Activated naive CD4-positive, alpha-beta T cell treated with anti-CD3 and anti-CD28 coated beads, Interleukin-2, amount 50 U/mL, for 72 hours (primary cell): ENCODE data around the gene ARL14. TPM values are rescaled to one million over a fixed set of nuclear protein-coding genes. Genes with fewer than 3 reads are reported as not detected.
A peak's percentile ranks its signal among the peaks of the same experiment; 100 is the strongest.

Experiments
- ATAC-seq, 2 donors: fragments of 150-1000 bp; cut with Tn5 transposase; 2 replicates each; pipeline ENCODE4 v1.10.0; 2021; ENCODE audit warnings: mild to moderate bottlenecking in 2 of 2, moderate library complexity in 2 of 2
- DNase-seq, 2 donors: peaks; one replicate each; pipeline ENCODE4 v3.0.0; 2021 to 2022; ENCODE audit warnings: low spot score in 2 of 2
- H3K27ac Mint-ChIP-seq, 2 donors: one replicate each; pipeline ENCODE4 v1.8.0; 2022; ENCODE audit warnings: mild to moderate bottlenecking in 2 of 2, mixed read lengths in 2 of 2
- H3K36me3 Mint-ChIP-seq, 2 donors: one replicate each; pipeline ENCODE4 v1.8.0; 2022; ENCODE audit warnings: mixed read lengths in 2 of 2
- H3K9me3 Mint-ChIP-seq, 2 donors: one replicate each; pipeline ENCODE4 v1.8.0; 2022; ENCODE audit warnings: mixed read lengths in 2 of 2
- total RNA-seq, 2 donors: library from RNA; stranded (reverse); gene quantifications; one replicate each; pipeline ENCODE4 v1.2.3, GENCODE V29; 2022

The ARL14 gene
- not detected for total RNA-seq

GRCh38 chr3:160676547-160677303 lies at the start of gene ARL14:
Gene ARL14, plus strand, starts transcription at chr3:160677160. Its CDS starts 187 bp downstream, at chr3:160677347.
- ATAC-seq (peak; percentile 34 to 63), DNase-seq (no peak)
- no peaks in the 10 kb centered on the region for H3K9me3 Mint-ChIP-seq
- no peaks in the 10 kb centered on the region for H3K36me3 Mint-ChIP-seq
- H3K27ac Mint-ChIP-seq: no peak within 1 kb of the TSS

GRCh38 chr3:160629491-160629890 lies 47.5 kb upstream of the ARL14 start:
- H3K36me3 Mint-ChIP-seq: no peaks in the 10 kb centered on the region
- no peak for ATAC-seq

GRCh38 chr3:160633361-160634083 lies 43.4 kb upstream of the ARL14 start:
- ATAC-seq: no peak

More at GRCh38 chr3:160629491-160629890, 47.5 kb upstream of the ARL14 start:
- DNase-seq: no peak
- H3K9me3 Mint-ChIP-seq: no peaks in the 10 kb centered on the region
- H3K27ac Mint-ChIP-seq: no peak overlapping the region

GRCh38 chr3:160635213-160635612 lies 41.7 kb upstream of the ARL14 start:
- H3K27ac Mint-ChIP-seq: no peak overlapping the region
- DNase-seq (no peak), ATAC-seq (no peak)
- no peaks in the 10 kb centered on the region for H3K9me3 Mint-ChIP-seq
- no peaks in the 10 kb centered on the region for H3K36me3 Mint-ChIP-seq

More at GRCh38 chr3:160633361-160634083, 43.4 kb upstream of the ARL14 start:
- Mint-ChIP-seq H3K27ac (no peak overlapping the region), H3K36me3 (no peaks in the 10 kb centered on the region), H3K9me3 (no peaks in the 10 kb centered on the region)
- no peak for DNase-seq

- ATAC-seq: no peak
- Mint-ChIP-seq H3K27ac (no peak overlapping the region), H3K9me3 (no peaks in the 10 kb centered on the region), H3K36me3 (no peaks in the 10 kb centered on the region)
- DNase-seq: no peak
These were observed 39.9 kb upstream of the ARL14 start for GRCh38 chr3:160637086-160637485.

GRCh38 chr3:160638184-160638583 lies 38.8 kb upstream of the ARL14 start:
- DNase-seq: no peak
- Mint-ChIP-seq H3K36me3 (no peaks in the 10 kb centered on the region), H3K9me3 (no peaks in the 10 kb centered on the region), H3K27ac (no peak overlapping the region)
- ATAC-seq: no peak

- no peak for DNase-seq
- Mint-ChIP-seq H3K9me3 (no peaks in the 10 kb centered on the region), H3K27ac (no peak overlapping the region), H3K36me3 (no peaks in the 10 kb centered on the region)
- no peak for ATAC-seq
These were observed 35.2 kb upstream of the ARL14 start for GRCh38 chr3:160641665-160642309.

- no peaks in the 10 kb centered on the region for H3K9me3 Mint-ChIP-seq
- H3K27ac Mint-ChIP-seq: no peak overlapping the region
- no peak for ATAC-seq
- H3K36me3 Mint-ChIP-seq: no peaks in the 10 kb centered on the region
- DNase-seq: no peak
These were observed 33.0 kb upstream of the ARL14 start for GRCh38 chr3:160643994-160644393.

GRCh38 chr3:160644491-160644890 lies 32.5 kb upstream of the ARL14 start:
- DNase-seq (no peak), ATAC-seq (no peak)
- H3K27ac Mint-ChIP-seq: no peak overlapping the region
- H3K9me3 Mint-ChIP-seq: no peaks in the 10 kb centered on the region
- no peaks in the 10 kb centered on the region for H3K36me3 Mint-ChIP-seq

- no peak for ATAC-seq
- Mint-ChIP-seq H3K27ac (no peak overlapping the region), H3K9me3 (no peaks in the 10 kb centered on the region), H3K36me3 (no peaks in the 10 kb centered on the region)
- no peak for DNase-seq
These were observed 28.3 kb upstream of the ARL14 start for GRCh38 chr3:160648701-160649100.

- H3K27ac Mint-ChIP-seq: no peak overlapping the region
- ATAC-seq (no peak), DNase-seq (no peak)
- H3K36me3 Mint-ChIP-seq: no peaks in the 10 kb centered on the region
- H3K9me3 Mint-ChIP-seq: no peaks in the 10 kb centered on the region
These were observed 27.4 kb upstream of the ARL14 start for GRCh38 chr3:160649596-160649995.

GRCh38 chr3:160653512-160653911 lies 23.4 kb upstream of the ARL14 start:
- H3K27ac Mint-ChIP-seq: no peak overlapping the region
- no peaks in the 10 kb centered on the region for H3K9me3 Mint-ChIP-seq
- DNase-seq (no peak), ATAC-seq (no peak)
- H3K36me3 Mint-ChIP-seq: no peaks in the 10 kb centered on the region

GRCh38 chr3:160660902-160661301 lies 16.1 kb upstream of the ARL14 start:
- no peaks in the 10 kb centered on the region for H3K9me3 Mint-ChIP-seq
- ATAC-seq (no peak), DNase-seq (no peak)
- H3K27ac Mint-ChIP-seq: no peak overlapping the region
- no peaks in the 10 kb centered on the region for H3K36me3 Mint-ChIP-seq

- H3K36me3 Mint-ChIP-seq: no peaks in the 10 kb centered on the region
- no peaks in the 10 kb centered on the region for H3K9me3 Mint-ChIP-seq
- ATAC-seq: no peak
- no peak overlapping the region for H3K27ac Mint-ChIP-seq
- DNase-seq: no peak
These were observed 15.3 kb upstream of the ARL14 start for GRCh38 chr3:160661660-160662059.

GRCh38 chr3:160665231-160665630 lies 11.7 kb upstream of the ARL14 start:
- Mint-ChIP-seq H3K36me3 (no peaks in the 10 kb centered on the region), H3K9me3 (no peaks in the 10 kb centered on the region), H3K27ac (peak overlapping the region in 1 of 2 donors; percentile 33)
- DNase-seq: no peak
- no peak for ATAC-seq

GRCh38 chr3:160665784-160666526 lies 11.0 kb upstream of the ARL14 start:
- DNase-seq (no peak), ATAC-seq (peak in 1 of 2 donors; percentile 76)
- H3K27ac Mint-ChIP-seq: peak overlapping the region; percentile 1 to 33
- H3K9me3 Mint-ChIP-seq: no peaks in the 10 kb centered on the region
- H3K36me3 Mint-ChIP-seq: no peaks in the 10 kb centered on the region

- DNase-seq: no peak
- peak in 1 of 2 donors; percentile 80 for ATAC-seq
- no peaks in the 10 kb centered on the region for H3K9me3 Mint-ChIP-seq
- no peak overlapping the region for H3K27ac Mint-ChIP-seq
- no peaks in the 10 kb centered on the region for H3K36me3 Mint-ChIP-seq
These were observed 9.5 kb upstream of the ARL14 start for GRCh38 chr3:160667452-160667851.
